NCI-H748 (cell line): ENCODE measurements around the gene EVA1A.
A peak's percentile ranks its signal among the peaks of the same experiment; 100 is the strongest.

Experiments used
- DNase-seq: peaks from one replicate; lab custom pipeline; 2025; ENCODE audit not compliant: unreplicated experiment; lab: John Stamatoyannopoulos, UW

The EVA1A gene

GRCh38 chr2:75592030-75592429 is 31.3 kb upstream of the EVA1A start:
- DNase-seq, result peak; percentile 58

- no peak for DNase-seq
Observed at GRCh38 chr2:75589391-75590105, 28.8 kb upstream of the EVA1A start.

DNA sequence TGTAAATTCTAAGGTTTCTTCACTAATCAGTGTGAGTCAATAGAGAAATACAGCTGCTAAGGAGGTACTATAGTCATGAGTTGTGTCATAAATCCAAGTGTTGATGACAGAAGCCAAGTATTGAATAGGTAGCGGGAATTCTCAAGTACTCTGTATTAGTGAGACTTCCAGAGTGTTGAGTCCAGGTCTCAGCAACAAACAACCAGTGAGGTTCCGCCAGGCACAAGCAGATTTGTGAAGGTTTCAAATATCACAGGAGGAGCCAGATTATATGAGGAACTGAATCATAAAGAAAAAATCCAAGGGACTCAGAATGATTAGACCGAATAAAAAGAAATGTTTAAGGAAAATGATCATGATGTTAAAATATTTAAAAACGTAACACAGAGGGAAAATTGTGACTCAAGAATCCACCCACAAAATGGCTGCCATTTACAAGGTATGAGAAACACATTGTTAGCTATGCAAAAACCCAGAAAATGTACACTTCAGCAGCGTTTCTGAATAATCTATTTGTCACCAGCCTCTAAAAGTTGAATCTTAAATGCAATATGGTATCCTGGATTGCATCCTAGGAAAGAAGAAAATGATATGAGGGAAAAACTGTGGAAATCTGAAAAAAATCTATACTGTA is 27.3 kb upstream of the EVA1A start:
- DNase-seq, result peak; percentile 61

- no peak for DNase-seq
Observed at GRCh38 chr2:75586971-75587370, 26.2 kb upstream of the EVA1A start.

- no peak for DNase-seq
Observed at GRCh38 chr2:75582840-75583239, 22.1 kb upstream of the EVA1A start.

- DNase-seq, result no peak
Observed at GRCh38 chr2:75580606-75581005, 19.9 kb upstream of the EVA1A start.

DNA sequence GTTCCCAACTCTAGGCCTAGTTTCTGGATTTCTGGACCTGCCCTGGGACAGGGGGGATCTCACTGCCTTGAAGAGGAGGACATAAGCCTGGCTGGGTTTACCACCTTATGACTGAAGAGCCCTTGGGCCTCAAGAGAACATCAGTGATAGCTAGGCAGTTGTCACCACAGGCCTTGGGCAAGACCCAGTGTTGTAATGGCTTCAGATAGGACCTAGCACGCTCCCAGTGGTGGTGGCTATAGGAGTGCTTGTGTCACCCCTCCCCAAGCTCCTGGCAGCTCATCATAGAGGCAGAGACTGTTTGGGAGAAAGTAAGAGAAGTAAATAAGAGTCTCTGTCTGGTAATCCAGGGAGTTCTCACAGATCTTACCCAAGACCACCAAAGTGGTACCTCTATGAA is 19.4 kb upstream of the EVA1A start:
- no peak for DNase-seq

- DNase-seq, result no peak
Observed at GRCh38 chr2:75579186-75579585, 18.4 kb upstream of the EVA1A start.

DNA sequence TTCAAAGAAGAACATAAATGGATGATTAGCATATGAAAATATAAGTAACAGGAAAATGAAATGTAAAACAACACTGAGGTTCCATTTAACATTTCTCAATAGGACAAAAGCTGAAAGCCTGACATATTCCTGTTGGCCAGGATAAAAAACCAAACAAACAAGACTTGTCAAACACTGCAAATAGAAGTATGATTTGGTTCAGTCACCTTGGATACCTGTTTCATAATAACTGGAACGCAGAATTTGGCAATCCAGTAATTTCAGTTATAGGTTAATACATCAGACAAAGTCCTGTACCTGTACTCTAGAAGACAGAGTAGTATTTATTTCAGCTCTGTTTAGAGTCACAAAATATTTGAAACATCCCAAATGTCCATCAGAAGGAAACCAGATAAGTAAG is 16.5 kb upstream of the EVA1A start:
- peak; percentile 8 for DNase-seq

- DNase-seq, result no peak
Observed at GRCh38 chr2:75574106-75574505, 13.4 kb upstream of the EVA1A start.

- DNase-seq, result no peak
Observed at GRCh38 chr2:75573145-75573878, 12.6 kb upstream of the EVA1A start.

DNA sequence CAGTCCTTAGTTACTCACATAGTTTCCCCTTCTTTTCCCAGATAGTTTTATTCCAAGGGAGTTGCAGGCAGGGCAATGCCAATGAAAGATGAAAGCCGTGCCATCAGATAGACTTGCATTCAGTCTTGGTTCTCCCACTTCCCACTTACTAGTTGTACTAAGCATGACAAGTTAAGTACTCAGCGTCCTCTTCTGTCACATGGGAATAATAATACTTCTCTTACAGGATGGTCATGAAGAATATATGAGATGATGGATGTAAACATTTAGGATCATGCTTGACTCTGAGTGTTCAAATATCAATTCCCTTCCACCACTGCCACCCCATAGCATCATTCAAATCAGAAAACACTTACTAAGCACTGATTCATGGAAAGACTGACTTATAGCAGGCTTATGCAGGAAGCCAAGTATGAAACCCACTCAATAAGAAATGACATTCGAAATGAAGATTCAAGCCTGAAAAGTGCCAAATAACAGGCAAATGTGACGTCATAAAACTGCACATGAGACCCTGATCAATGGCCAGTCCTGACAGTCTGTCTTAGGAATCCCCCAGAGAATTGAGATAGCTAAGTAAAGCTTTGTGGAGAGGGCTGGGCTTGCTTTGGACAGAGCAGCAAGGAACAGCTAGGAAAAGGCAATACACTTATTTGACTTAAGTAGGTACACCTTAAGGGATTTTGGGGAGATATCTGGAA is 11.1 kb upstream of the EVA1A start:
- no peak for DNase-seq

- no peak for DNase-seq
Observed at GRCh38 chr2:75570948-75571729, 10.4 kb upstream of the EVA1A start.

- no peak for DNase-seq
Observed at GRCh38 chr2:75570024-75570947, 9.5 kb upstream of the EVA1A start.

DNA sequence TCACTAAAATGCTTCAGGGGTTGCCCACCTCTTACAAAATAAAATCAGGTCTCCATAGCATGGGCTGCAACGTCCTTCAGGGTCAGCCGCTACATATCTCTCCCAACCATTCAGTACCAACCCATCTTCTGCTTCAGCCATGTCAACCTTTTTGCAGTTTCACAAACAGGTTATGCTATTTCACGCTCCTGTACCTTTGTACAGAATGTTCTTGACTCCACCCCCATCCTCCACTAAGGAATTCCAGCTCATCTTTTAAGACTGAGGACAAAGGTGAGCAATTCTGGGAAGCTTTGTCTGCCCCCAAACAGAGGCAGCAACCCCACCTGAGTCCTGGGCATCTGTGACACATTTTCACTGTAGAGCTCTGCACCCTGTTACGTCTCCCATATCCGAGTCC is 8.8 kb upstream of the EVA1A start:
- no peak for DNase-seq

- no peak for DNase-seq
Observed at GRCh38 chr2:75568174-75568573, 7.4 kb upstream of the EVA1A start.

- peak; percentile 13 for DNase-seq
Observed at GRCh38 chr2:75565472-75566462, 5.0 kb upstream of the EVA1A start.

DNA sequence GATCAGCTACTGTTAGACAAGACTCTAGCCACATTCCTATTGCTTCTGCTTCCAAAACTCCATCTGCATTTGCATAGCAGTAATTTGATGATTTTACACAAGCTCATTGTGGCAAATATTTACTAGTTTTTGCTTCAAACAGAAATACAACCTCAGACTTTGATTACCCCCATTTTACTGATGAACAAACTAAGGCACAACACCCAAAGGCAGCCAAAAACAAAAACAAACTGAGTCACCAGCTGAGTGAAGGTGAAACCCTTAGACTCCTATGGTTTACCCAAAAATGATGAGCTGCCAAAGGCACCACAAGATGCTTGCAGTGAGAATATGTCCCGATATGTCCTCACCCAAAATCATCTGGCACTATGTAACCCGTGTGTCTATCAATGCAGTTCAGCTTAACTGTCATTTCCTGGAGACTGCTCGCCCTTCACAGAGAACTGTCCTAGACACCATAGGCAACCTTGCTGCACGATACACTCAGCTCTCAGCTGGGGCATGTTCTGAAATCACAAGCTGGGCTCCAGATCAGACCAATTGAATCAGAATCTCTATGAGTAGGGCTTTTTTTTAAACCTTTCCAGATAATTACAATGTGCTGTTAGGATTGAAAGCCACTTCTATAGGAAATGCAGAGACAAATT is 4.1 kb upstream of the EVA1A start:
- DNase-seq, result no peak
